GOT3 (cell line): Measurements from ENCODE around the gene ARL6IP4.

Experiments
- DNase-seq: peaks from one replicate; lab custom pipeline; 2025; ENCODE audit warnings: mixed read lengths; lab: John Stamatoyannopoulos, UW

The ARL6IP4 gene

DNA sequence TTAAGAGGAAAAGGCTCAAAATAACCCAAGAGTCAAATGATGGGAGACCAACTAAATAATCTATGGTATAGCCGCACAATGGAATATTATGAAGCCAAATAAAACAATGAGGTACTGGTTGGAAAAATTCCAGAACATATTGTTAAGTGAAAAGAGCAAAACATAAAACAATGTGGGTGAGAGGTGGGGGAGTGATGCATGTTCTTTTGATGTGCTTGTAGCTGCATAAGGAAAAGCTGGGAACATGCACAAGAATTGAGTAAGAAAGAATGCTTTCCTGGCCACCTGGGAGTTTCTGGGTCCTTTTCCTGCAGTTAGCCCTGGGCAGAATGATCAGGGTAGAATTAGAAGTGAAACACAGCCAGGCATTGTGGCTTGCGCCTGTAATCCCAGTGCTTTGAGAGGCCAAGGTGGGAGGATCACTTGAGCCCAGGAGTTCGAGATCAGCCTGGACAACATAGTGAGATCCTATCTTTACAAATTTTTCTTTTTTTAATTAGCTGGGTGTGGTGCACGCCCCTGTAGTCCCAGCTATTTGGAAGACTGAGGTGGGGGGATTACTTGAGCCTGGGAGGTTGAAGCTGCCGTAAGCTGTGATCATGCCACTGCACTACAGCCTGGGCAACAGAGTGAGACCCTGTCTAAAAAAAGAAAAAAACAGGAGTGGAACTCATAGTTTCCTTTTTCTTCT is 22.1 kb upstream of the ARL6IP4 start:
- DNase-seq = no peak

DNA sequence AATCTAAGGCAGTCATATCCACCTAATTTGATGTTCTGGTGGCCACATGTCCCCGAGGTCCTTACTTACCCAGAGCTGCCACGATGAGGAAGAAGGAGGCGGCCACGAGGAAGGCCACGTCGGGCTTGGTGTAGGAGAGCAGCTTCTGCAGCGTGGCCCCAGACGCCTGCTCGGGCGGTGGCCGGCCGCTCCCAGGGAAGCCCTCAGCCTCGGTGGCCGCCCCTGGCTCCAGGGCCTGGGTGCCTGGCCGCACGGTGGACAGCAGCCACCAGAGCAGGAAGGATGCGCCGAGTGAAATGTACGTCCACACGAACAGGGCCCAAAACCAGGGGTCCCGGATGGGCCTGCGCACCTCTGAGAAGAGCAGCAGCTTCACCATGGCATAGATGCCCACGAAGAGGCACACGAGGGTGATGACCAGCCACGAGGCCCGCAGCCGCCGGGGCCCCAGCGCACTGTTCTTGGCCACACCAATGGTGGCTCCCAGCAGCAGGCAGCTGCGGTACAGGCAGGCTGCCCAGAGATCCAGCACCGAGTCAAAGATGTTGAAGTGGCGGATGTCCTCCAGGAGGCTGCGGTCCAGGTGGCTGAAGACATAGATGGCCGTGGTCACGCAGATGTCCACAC is 20.8 kb upstream of the ARL6IP4 start:
- DNase-seq = no peak

DNA sequence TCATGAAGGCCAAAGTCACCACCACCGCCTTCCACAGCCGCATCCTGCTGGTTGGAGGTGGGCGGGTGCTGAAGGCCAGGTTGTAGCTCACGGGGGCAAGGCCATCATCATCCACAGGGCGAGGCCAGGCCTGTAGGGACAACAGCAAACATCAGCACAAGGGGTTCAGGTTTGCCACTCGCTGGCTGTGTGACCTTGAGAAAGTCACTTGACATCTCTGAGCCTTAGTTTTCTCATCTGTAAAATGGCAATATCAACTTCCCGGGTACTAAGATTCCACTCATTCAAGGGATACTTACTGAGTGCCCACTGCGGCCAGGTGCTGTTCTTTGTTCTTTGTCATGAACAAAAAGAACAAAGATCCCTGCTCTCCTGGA is 20.3 kb upstream of the ARL6IP4 start:
- no peak for DNase-seq

DNA sequence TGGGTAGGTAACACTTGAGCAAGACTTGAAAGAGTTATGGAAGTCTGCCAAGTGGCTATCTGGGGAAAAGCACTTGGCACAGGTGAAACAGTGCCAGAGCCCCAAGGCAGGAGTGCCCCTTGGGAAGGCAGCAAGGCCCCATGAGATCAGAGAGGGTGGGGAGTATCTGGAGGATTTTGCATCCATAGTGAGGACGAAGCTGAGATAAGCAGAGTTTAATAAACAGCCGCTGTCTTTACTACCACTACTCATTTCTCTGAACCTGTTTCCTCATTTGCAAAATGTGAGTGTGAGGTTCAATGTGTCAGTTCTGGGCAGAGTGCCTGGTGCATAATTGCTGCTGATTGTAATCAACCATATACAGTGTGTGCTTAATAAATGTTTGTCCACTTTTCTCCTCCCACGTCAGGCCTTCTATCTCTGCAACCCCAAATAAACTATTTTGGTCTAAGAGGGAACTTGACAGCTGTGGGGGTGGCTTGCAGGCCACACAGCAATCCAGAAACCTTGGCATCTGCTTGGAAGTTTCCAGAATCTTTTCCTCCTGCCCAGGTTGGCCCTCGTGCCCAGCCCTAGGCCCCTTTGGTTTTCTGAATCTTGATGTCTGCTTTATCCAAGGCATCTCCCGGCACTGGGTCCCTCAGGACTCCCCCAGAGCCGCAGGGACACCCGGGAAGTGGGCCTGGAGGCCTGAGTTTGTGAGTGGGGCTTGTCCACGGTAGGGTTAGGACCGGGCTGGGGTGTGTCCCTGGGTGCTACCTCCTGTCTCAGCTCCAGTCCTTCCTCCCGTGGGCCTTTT is 18.8 kb upstream of the ARL6IP4 start:
- DNase-seq = no peak

DNA sequence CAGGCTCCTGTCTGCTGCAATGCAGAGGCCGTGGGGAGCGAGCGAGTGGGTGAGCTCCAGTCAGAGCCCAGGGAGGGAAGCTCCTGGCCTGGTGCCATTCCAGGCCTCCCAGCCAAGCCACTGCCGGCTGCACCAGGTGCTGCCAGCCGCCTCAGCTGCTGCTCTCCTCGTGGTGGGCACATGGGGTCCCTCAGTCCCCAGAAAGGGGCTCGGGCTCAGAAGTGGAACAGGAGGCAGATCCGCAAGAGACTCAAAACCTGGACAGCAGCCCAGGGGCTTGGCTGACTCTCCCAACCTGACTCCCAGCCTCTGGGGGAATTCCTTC is 16.6 kb upstream of the ARL6IP4 start:
- DNase-seq = no peak

DNA sequence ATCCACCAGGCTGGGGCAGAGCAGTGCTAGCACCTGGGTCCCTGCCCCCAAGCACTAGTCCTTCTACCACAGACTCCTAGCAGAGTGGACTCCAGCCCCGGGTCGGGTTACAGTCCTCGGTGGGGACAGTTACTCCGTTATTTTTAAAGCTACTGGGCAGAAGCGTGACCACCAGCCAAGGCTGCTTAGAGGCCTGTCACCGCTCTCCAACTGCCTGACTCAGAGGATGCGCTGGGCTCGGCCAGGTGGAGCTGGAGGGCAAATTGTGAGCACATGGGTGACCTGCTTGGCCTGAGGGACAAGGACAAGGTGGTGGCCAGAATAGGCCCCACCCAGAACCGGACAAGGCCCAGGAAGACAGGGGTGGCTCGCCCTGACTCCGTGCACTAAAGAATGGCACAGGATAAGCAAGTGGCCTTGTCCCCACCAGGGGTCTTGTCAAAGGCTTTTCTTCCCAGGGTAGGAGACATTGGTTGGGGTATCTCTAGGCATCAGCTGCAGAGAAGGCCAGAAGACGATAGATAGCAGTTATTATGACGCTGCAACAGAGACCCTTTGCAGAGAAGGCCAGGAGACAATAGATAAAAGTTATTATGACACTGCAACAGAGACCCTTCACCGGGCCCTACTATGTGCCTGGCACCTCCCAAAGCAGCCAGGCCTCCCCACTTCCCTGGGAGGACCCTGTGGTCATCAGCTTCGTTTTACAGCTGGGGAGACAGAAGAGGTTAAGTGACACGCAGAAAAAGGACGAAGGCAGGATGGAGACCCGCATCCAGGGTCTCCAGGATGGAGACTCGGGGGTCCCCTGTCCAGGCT is 15.8 kb upstream of the ARL6IP4 start:
- DNase-seq = no peak

DNA sequence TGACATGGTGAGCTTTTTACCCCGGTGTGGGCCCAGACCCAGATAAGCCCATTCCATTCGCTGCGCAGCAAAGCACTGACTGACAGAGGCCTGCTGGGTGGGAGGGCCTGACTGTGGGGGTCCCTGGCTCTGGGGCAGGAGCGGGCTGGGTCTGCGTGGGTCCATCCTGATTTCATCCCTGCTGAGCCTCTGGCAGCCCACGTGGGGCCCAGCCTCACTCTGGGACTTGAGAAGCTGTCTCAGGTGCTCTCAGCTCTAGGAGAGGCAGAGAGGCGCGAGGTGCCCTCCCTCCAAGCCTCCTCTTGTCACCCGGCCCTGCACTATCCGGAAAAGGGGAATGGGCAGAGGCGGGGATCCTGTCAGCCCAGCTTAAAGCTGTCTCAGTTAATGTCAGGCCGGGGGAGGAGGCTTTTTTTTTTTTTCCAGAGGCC is 15.1 kb upstream of the ARL6IP4 start:
- DNase-seq = no peak

DNA sequence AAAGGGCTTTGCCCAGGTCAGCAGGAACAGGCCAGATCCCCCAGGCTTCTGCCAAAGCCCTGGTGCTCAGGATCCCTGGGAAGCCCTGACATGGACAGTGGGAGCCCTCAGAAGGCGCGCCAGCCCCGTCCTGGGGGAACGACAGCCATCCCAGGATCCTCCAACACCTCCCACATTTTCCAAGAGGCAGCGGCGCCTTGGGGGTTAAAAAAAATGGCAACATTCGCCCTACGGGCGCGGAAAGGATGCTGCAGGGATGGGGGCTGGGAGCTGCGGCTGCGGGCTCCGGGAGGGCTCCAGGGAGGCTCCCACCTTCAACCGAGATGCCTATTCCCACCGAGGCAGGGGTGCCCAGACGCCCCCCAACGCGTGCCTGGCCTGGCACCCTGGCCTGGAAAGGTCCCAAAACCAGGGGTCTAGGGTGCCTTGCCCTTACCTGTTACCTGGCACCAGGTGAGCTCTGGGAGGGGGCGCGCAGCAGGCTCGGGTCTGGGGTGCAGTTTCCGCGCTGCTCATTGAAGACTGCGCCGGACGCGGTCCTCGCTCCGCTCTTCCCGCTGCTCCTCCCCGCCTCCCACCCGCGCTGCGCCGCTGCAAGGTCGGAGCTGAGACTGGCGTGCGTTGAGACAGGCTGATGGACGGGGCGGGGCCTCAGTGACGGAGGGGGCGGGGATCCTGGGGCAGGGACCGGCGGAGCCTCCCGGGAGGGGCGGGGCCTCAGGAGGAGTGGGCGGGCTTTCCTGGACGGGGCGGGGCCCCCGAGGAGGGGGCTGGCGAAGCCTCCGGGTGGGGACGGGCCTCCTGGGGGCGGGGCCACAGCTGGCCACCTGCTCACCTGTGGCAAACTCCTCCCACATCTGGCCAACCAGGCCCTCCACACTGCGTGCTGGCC is 14.4 kb upstream of the ARL6IP4 start, which contains the start of gene ABCB9:
Gene ABCB9, minus strand, starts transcription at position 613 of the 892 bp plus-strand sequence. CDS start 6,228 bp downstream, outside the sequence.
- DNase-seq = peak; percentile 49

DNA sequence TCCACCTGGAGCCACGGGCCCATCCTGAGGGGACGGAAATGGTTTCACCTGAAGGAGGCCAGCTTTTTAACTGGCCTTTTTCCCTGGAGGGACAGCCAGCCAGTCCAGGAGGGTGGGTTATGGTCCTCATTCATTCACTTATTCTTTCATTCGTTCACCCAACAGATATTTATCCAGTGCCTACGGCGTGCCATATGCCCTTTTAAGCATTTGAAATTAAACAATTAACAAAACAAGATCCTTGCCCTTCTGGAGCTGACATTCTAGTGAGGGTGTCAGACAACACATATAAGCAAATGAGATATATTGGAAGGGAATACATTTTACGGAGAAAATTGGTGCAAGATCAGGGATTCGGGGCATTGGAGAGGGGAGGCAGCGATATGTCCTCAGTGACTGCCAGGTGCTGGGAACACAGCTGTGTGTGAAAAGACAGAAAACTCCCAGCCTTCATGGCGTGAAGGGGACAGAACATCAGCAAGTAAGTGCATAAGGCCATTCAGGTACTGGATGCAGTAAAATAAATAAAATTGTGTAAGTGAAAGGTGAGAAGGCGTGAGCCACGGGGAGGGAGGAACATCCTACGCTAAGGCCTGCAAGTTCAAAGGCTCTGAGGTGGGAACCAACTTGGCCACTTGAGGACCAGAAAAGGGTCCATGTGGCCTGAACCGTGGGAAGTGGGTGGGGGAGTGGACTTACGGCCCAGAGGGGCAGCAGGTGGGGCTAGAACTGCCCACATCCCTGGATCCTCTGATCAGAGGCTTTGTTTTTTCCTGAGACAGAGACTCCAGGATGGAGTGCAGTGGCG is 13.5 kb upstream of the ARL6IP4 start:
- DNase-seq = no peak

DNA sequence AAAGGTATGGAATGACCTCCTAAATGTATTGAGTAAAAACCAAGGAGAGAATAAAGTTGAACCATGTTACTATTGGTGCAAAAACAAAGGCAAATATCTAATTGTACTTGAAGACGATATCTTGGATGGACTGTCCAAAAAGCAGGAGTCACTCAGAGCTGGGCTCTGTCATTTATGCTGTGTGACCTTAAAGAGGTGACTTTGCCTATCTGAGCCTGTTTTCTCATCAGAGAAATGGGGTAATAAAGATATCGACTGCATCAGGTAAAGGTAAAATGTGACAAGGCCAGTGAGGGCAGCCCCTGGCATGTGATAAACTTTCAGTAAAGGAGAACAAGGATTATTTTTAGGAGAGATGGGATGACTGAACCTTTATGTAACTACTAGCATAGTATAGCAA is 12.4 kb upstream of the ARL6IP4 start:
- no peak for DNase-seq

DNA sequence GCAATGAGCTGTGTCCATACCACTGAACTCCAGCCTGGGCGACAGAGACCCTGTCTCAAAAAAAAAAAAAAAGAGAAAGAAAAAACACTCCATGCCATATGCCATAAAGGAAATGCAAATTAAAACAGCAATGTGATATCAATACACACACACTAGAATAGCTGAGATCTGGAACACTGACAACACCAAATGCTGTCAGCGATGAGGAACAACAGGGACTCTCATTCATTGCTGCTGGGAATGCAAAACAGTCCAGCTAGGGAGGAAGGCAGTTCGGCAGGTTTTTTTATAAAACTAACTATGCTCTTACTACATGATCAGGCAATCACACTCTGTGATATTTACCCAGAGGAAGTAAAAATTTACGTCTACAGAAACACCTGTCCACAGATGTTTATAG is 10.8 kb upstream of the ARL6IP4 start:
- DNase-seq = no peak

DNA sequence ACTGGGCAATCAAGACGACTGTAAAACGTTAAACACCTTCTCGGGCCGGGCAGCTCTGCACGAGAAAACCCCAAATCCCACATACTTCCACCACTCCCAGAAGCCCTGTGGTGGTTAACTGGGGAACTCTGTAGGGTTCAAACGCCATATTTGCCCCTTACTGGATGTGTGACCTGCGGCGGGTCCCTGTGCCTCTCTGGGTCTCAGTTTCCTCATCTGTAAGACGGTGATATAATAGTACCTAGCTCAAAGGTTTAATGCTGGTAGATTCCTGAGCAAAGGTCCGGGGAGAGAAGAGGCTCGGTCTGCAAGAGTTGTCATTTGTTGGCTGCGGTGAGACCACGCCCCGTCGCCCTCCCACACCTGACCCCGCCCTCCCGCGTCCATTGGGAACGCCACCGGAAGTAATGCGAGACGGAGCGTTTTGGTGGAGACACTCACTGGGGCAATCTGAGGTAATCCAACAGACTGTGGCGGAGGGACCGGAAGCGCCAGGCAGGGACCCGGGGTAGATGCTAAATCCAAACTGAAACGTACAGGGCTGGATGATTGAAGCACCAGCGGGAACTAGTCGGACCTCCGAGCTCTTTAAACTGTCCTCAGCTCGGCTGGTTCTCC is 6.1 kb upstream of the ARL6IP4 start:
- peak; percentile 91 for DNase-seq

DNA sequence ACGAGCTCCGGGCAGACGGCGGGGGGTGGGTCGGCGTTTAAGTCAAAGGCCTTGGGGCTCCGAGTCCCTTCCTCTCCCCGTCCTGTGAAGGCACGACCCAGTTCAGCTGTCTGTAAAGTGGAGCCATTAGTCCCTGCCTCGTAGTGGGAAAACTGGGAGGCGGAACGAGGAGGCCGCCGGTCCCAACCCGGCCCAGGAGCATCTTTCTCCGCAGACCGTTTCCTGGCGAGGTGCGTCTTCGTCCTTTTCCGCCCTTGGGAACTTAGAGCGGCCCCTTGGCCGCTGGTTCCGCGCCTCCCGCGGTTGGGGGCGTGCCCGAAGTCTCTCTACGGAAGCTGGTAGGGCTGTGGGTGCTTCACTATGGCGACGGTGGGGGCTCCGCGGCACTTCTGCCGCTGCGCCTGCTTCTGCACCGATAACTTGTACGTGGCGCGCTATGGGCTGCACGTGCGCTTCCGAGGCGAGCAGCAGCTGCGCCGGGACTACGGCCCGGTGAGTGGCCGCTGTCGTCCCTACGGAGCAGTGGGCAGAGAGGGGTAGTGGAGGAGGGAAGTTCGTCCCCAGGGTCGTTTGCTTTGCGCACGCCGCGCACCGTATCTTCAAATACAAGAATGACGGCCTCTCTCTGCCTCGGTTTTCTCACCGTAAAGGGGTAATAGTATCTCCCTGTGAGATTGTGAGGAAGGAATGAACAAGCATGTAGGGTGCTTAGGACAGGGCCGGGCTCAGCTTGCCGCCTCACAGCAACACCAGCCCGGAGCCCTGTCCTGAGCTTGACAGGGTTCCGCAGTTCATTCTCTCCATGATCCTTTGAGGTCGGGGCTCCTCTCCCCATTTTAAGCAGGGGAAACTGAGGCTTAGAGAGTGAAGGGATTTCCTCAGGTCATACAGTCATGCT is 5.3 kb upstream of the ARL6IP4 start, which contains the start of gene OGFOD2:
Gene OGFOD2, plus strand, starts transcription at position 353 of the 898 bp plus-strand sequence. Its CDS starts 8 bp downstream, at position 361.
- peak; percentile 69 for DNase-seq

DNA sequence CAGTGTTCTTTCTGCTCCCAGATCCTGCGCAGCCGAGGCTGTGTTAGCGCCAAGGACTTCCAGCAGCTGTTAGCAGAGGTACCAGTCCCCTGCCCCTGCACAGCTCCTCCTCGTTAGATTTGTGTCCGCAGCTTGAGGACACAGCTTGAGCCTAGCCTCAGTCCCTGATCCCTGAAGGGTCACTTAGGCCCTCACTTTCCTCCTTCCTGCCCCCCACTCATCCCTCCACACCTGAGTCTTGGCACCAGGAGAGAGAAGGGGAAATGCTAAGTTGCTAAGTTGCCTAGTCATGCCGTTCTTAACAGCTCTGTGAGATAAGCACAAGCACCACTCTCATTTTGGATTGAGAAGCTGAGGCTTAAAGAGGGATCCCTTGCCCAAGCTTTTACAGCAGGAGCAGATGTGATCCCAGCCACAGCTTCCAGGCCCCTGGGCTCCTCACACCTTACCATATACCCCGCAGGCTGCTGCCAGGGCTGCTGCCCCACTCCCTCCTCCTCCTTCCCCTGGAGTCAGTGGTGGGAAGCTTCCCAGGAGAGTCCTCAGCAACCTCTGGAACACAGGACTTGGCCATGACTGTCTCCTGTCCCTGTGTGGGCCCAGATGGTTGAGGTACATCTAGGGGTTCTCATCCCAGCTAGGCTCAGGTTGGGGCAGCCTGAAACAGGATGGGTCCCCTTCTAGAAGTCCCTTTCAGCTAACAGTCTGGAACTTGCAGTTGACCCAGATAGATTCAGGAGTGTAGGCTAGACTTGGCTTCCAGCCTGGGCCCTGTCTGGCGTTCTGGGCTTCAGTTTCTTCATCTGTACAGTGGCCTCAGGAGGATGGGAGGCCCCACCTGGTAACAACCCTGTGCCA is 4.5 kb upstream of the ARL6IP4 start:
- no peak for DNase-seq

DNA sequence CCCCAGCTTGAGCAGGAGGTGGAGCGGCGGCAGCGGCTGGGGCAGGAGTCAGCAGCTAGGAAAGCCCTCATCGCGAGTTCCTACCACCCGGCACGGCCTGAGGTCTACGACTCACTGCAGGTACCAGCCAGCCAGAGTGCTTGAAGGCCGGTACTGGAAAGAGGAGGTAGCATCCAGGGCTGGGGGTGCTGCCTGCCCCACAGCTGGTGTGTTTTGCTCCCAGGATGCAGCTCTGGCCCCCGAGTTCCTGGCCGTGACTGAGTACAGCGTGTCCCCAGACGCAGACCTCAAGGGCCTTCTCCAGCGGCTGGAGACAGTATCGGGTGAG is 3.9 kb upstream of the ARL6IP4 start:
- no peak for DNase-seq

DNA sequence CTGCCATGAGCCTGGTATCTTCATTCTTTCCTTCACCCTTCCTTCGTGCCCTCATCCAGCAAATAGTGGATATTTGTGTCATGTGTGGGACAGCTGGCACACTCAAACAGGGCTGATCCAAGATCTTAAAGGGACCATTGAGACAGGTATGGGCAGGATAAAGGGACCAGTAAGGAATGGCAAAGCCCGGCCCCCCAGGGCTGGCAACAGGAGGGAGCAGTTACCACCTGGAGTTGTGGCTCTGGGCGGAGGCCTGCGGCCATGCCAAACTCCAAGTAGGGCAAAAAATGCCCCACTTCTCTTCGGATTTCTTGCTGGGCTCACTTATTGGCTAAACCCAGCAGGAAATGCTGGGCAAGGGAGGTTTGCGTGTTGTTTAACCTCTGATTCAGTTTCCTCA is 3.3 kb upstream of the ARL6IP4 start:
- DNase-seq = no peak

DNA sequence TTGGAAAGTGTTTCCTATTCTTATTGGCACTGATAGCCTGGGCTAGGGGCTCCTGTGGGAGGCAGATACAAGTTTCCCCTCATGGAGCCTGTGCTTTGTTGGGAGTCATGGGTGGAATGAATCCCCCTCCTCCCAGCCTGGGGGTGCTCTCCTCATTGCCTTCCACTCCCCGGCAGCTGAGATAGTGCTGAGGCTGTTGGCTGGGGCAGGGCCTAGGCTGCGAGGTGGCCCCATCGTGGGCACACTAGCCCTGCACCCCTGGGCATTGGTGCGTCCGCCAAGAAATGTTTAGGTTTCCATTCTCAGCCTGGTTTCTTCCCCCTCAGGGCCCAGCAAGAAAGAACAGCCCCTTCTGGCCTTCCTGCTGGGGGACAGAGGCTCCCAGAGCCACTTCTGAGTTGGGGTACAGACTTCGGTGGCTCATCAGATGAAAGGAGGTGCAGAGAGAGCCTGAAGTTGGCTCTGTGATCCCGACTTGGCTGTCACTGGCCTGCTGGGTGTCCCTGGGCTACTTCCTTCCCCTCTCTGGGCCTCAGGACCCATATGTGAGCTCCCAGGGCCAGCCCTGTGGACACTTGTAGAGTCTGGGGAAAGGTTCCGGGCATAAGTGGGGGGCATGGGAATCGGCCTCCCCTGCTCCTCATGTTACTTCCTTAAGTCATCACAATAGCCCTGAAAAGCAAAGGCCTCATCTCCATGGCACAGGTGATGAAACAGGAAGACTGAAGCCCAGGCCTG is 2.7 kb upstream of the ARL6IP4 start:
- no peak for DNase-seq
